HEK293T (cell line): ENCODE results near the gene AKAP4.

Experiments used
- CTCF ChIA-PET: fragments of 350-600 bp; formaldehyde crosslinking; extraction: SDS; loops from one replicate; lab custom pipeline; 2021; ENCODE audit warnings: antibody characterized with exemption, inconsistent platforms; lab: Yijun Ruan, JAX
- POLR2A ChIA-PET: fragments of 350-600 bp; formaldehyde crosslinking; extraction: SDS; loops from one replicate; lab custom pipeline; 2020; ENCODE audit warnings: antibody characterized with exemption, inconsistent platforms; lab: Yijun Ruan, JAX
- DNase-seq: peaks from one replicate; pipeline ENCODE4 v3.0.0; 2012; ENCODE audit warnings: mixed read lengths; ENCODE audit errors: extremely low spot score
- ARNT ChIP-seq: fragments of 450-650 bp; IDR thresholded peaks from 2 replicates; pipeline ENCODE4 v1.6.1; 2017; ENCODE audit warnings: mild to moderate bottlenecking
- BHLHE40 ChIP-seq: fragments of 450-650 bp; IDR thresholded peaks from 2 replicates; pipeline ENCODE4 v1.6.1; 2016; ENCODE audit warnings: mild to moderate bottlenecking, moderate library complexity, borderline replicate concordance
- CTBP1 ChIP-seq: fragments of 450-650 bp; IDR thresholded peaks from 2 replicates; pipeline ENCODE4 v1.6.1; 2016; ENCODE audit warnings: borderline replicate concordance
- ELF4 ChIP-seq: fragments of 450-650 bp; IDR thresholded peaks from 2 replicates; pipeline ENCODE4 v1.6.1; 2017; ENCODE audit warnings: antibody characterized with exemption
- FOXA1 ChIP-seq: fragments of 450-650 bp; IDR thresholded peaks from 2 replicates; pipeline ENCODE4 v1.6.1; 2016; ENCODE audit warnings: mild to moderate bottlenecking
- FOXK2 ChIP-seq: fragments of 450-650 bp; IDR thresholded peaks from 2 replicates; pipeline ENCODE4 v1.6.1; 2016; ENCODE audit warnings: mild to moderate bottlenecking
- FOXM1 ChIP-seq: fragments of 450-650 bp; IDR thresholded peaks from 2 replicates; pipeline ENCODE4 v1.6.1; 2017; ENCODE audit warnings: mild to moderate bottlenecking, borderline replicate concordance
- HDGF ChIP-seq: fragments of 450-650 bp; IDR thresholded peaks from 2 replicates; pipeline ENCODE4 v1.6.1; 2017; ENCODE audit warnings: antibody characterized with exemption, borderline replicate concordance
- L3MBTL2 ChIP-seq: fragments of 450-650 bp; conservative IDR thresholded peaks from 2 replicates; pipeline ENCODE4 v1.6.1; 2016; ENCODE audit warnings: mild to moderate bottlenecking
- LEF1 ChIP-seq: fragments of 450-650 bp; IDR thresholded peaks from 2 replicates; pipeline ENCODE4 v1.6.1; 2017; ENCODE audit warnings: mild to moderate bottlenecking, borderline replicate concordance
- NFRKB ChIP-seq: fragments of 450-650 bp; IDR thresholded peaks from 2 replicates; pipeline ENCODE4 v1.6.1; 2016; ENCODE audit warnings: mild to moderate bottlenecking, moderate library complexity
- PKNOX1 ChIP-seq: fragments of 450-650 bp; IDR thresholded peaks from 2 replicates; pipeline ENCODE4 v1.6.1; 2016
- SP1 ChIP-seq: fragments of 450-650 bp; IDR thresholded peaks from 2 replicates; pipeline ENCODE4 v1.6.1; 2017
- SUZ12 ChIP-seq: fragments of 450-650 bp; IDR thresholded peaks from 2 replicates; pipeline ENCODE4 v1.6.1; 2016; ENCODE audit warnings: mild to moderate bottlenecking
- TARDBP ChIP-seq: fragments of 450-650 bp; IDR thresholded peaks from 2 replicates; pipeline ENCODE4 v1.6.1; 2016
- ZNF384 ChIP-seq: fragments of 450-650 bp; IDR thresholded peaks from 2 replicates; pipeline ENCODE4 v1.6.1; 2016

Gene AKAP4

GRCh38 chrX:50168241-50168687 is 32.5 kb downstream of the AKAP4 start:
- ChIA-PET CTCF (no interaction called here), POLR2A (no interaction called here)
- TF ChIP-seq SP1 = no peak
- no peak for TF ChIP-seq ELF4
- no peak for TF ChIP-seq PKNOX1
- TF ChIP-seq FOXM1 = no peak
- no peak for TF ChIP-seq HDGF
- no peak for TF ChIP-seq TARDBP
- DNase-seq = no peak

GRCh38 chrX:50167366-50167765 is 33.4 kb downstream of the AKAP4 start:
- ChIA-PET CTCF (no interaction called here), POLR2A (no interaction called here)
- TF ChIP-seq FOXK2 (no peak), PKNOX1 (no peak), ARNT (no peak), SUZ12 (no peak), LEF1 (no peak), ZNF384 (no peak), HDGF (no peak), FOXM1 (no peak), SP1 (no peak), TARDBP (no peak), NFRKB (no peak), L3MBTL2 (no peak), CTBP1 (no peak), FOXA1 (no peak)
- DNase-seq = no peak

- no peak for DNase-seq
- TF ChIP-seq ZNF384 (no peak), PKNOX1 (no peak), ARNT (no peak), BHLHE40 (no peak), ELF4 (no peak), TARDBP (no peak), SUZ12 (no peak), FOXK2 (no peak)
- POLR2A ChIA-PET = no interaction called here
- CTCF ChIA-PET = interaction anchor here (0.7 kb wide), 1 partner anchor 205 kb away, joined by 3 read pairs; no protein-coding TSS in a partner anchor
These were observed 35.1 kb downstream of the AKAP4 start for GRCh38 chrX:50165727-50166126.

- TF ChIP-seq FOXA1 (no peak), PKNOX1 (no peak)
- ChIA-PET CTCF (no interaction called here), POLR2A (no interaction called here)
- no peak for DNase-seq
These were observed 39.7 kb downstream of the AKAP4 start for GRCh38 chrX:50161127-50161526.

- POLR2A ChIA-PET = no interaction called here
- TF ChIP-seq ZNF384 (no peak), FOXM1 (no peak), PKNOX1 (0 out of 2 replicates have a peak, but pooled peaks have one; percentile 38)
- no peak for DNase-seq
- CTCF ChIA-PET = no interaction called here
These were observed 42.2 kb downstream of the AKAP4 start for GRCh38 chrX:50158593-50158992.

GRCh38 chrX:50157545-50158135 is 43.2 kb downstream of the AKAP4 start:
- TF ChIP-seq SP1 (no peak), FOXA1 (no peak), HDGF (no peak), FOXK2 (no peak), FOXM1 (no peak), LEF1 (no peak), ARNT (no peak), CTBP1 (no peak), NFRKB (no peak), SUZ12 (no peak)
- no peak for DNase-seq

More at GRCh38 chrX:50157545-50158135, 43.2 kb downstream of the AKAP4 start:
- CTCF ChIA-PET = no interaction called here
- POLR2A ChIA-PET = no interaction called here
